AG09319 (cell line): ENCODE data around the gene IRX5.
A peak's percentile ranks its signal among the peaks of the same experiment; 100 is the strongest.

Experiments
- DNase-seq: peaks from one replicate; pipeline ENCODE4 v3.0.0-alpha.2; 2010; ENCODE audit warnings: low read depth; ENCODE audit errors: extremely low read depth
- CTCF ChIP-seq: IDR thresholded peaks from 2 replicates; pipeline ENCODE4 v1.5.1; 2011; ENCODE audit warnings: low read depth, mild to moderate bottlenecking, inconsistent platforms, low read length, moderate library complexity

IRX5 gene

GRCh38 chr16:54923988-54924387, 6.7 kb upstream of the IRX5 start:
- no peak for TF ChIP-seq CTCF
- DNase-seq: no peak

GRCh38 chr16:54926166-54926838, 4.4 kb upstream of the IRX5 start:
- DNase-seq: no peak
- TF ChIP-seq CTCF: no peak

- DNase-seq: no peak
- TF ChIP-seq CTCF: no peak
These were observed 3.3 kb upstream of the IRX5 start for GRCh38 chr16:54927125-54928015.

- TF ChIP-seq CTCF: no peak
- no peak for DNase-seq
These were observed 2.7 kb upstream of the IRX5 start for GRCh38 chr16:54928016-54928356.

- DNase-seq: no peak
- TF ChIP-seq CTCF: no peak
These were observed 2.1 kb upstream of the IRX5 start for GRCh38 chr16:54928411-54929089.

GRCh38 chr16:54929090-54930004, 1.3 kb upstream of the IRX5 start:
- DNase-seq: peak; percentile 96
- TF ChIP-seq CTCF: no peak; the same call in 1 of the 2 replicates
